SK-N-SH (cell line): ENCODE measurements around the gene ABLIM1. TPM values are rescaled to one million over a fixed set of nuclear protein-coding genes. Genes with fewer than 3 reads are reported as not detected.

ENCODE experiments used
- CTCF ChIA-PET: fragments of 300-600, 350-600 bp; formaldehyde crosslinking; extraction: SDS; loops from one replicate; lab custom pipeline; 2021; lab: Yijun Ruan, JAX
- POLR2A ChIA-PET: fragments of 350-600 bp; sonication (Branson Sonifier 250); formaldehyde crosslinking; extraction: SDS; loops from one replicate; lab custom pipeline; 2020; ENCODE audit warnings: antibody characterized with exemption, inconsistent platforms; lab: Yijun Ruan, JAX
- DNase-seq: peaks from one replicate; pipeline ENCODE4 v3.0.0; 2012
- H2AFZ ChIP-seq: fragments of 200-600 bp; sonication (generic); 2 replicates; pipeline ENCODE4 v1.8.1; 2016; ENCODE audit warnings: antibody characterized with exemption, mild to moderate bottlenecking, low read depth
- H3F3A ChIP-seq: fragments of 200-600 bp; sonication (generic); replicated peaks from 2 replicates; pipeline ENCODE3; 2016; ENCODE audit warnings: antibody characterized with exemption, mild to moderate bottlenecking; ENCODE audit not compliant: insufficient read depth
- H3K27ac ChIP-seq, 2 experiments: fragments of 200-500 bp in 1 of 2; fragments of 200-600 bp in 1 of 2; sonication (Bioruptor generic) in 1 of 2; sonication (generic), shearing (Covaris generic) in 1 of 2; 2 replicates each; pipeline versions ENCODE4 v1.5.1 to v1.6.1; 2014 to 2016; ENCODE audit warnings: low read depth in 2 of 2, inconsistent platforms in 1 of 2, low read length in 1 of 2, mild to moderate bottlenecking in 1 of 2, mixed read lengths in 1 of 2
- H3K27me3 ChIP-seq: fragments of 200-600 bp; sonication (generic), shearing (Covaris generic); 2 replicates; pipeline ENCODE4 v1.6.1; 2016; ENCODE audit warnings: mixed run types; ENCODE audit not compliant: insufficient read depth
- H3K36me3 ChIP-seq, 2 experiments: fragments of 200-500 bp in 1 of 2; fragments of 200-600 bp in 1 of 2; sonication (Bioruptor generic) in 1 of 2; sonication (generic) in 1 of 2; replicated peaks in 1 of 2; 2 replicates each; pipeline versions ENCODE3 to v1.5.1; 2014 to 2016; ENCODE audit warnings: low read length in 1 of 2, mild to moderate bottlenecking in 1 of 2; ENCODE audit not compliant: insufficient read depth in 2 of 2, control insufficient read depth in 1 of 2
- H3K4me1 ChIP-seq, 2 experiments: fragments of 200-500 bp in 1 of 2; fragments of 200-600 bp in 1 of 2; sonication (Bioruptor generic) in 1 of 2; sonication (generic), shearing (Covaris generic) in 1 of 2; 2 replicates each; pipeline versions ENCODE4 v1.5.1 to v1.6.1; 2014 to 2016; ENCODE audit warnings: low read depth in 1 of 2, low read length in 1 of 2, mixed run types in 1 of 2; ENCODE audit not compliant: insufficient read depth in 2 of 2, control insufficient read depth in 1 of 2
- H3K4me2 ChIP-seq: fragments of 200-600 bp; sonication (generic), shearing (Covaris generic); 2 replicates; pipeline ENCODE4 v1.6.1; 2017; ENCODE audit warnings: mixed run types
- H3K4me3 ChIP-seq, 2 experiments: fragments of 200-500 bp in 1 of 2; fragments of 200-600 bp in 1 of 2; sonication (Bioruptor generic) in 1 of 2; sonication (generic), shearing (Covaris generic) in 1 of 2; 2 replicates each; pipeline versions ENCODE4 v1.5.1 to v1.8.1; 2014 to 2016; ENCODE audit warnings: low read depth in 2 of 2, inconsistent platforms in 1 of 2, low read length in 1 of 2, mild to moderate bottlenecking in 1 of 2, mixed read lengths in 1 of 2, moderate library complexity in 1 of 2
- H3K79me2 ChIP-seq: fragments of 200-600 bp; sonication (generic); 2 replicates; pipeline ENCODE4 v1.8.1; 2017; ENCODE audit warnings: mild to moderate bottlenecking; ENCODE audit not compliant: insufficient read depth
- H3K9ac ChIP-seq: fragments of 200-600 bp; sonication (generic); 2 replicates; pipeline ENCODE4 v1.6.1; 2017; ENCODE audit warnings: mixed run types
- H3K9me2 ChIP-seq: fragments of 200-600 bp; sonication (generic); 2 replicates; pipeline ENCODE4 v1.6.1; 2017; ENCODE audit warnings: mixed run types
- H3K9me3 ChIP-seq: fragments of 200-600 bp; sonication (generic); 2 replicates; pipeline ENCODE4 v1.6.1; 2017; ENCODE audit warnings: mixed run types, mild to moderate bottlenecking, moderate library complexity
- H4K20me1 ChIP-seq: fragments of 200-600 bp; sonication (generic); 2 replicates; pipeline ENCODE4 v1.6.1; 2017; ENCODE audit warnings: mild to moderate bottlenecking, mixed run types; ENCODE audit not compliant: insufficient read depth
- CHD2 ChIP-seq: fragments of 150-350 bp; IDR thresholded peaks from 2 replicates; pipeline ENCODE4 v1.6.1; 2018; ENCODE audit warnings: low read length; ENCODE audit not compliant: partially characterized antibody
- EP300 ChIP-seq, 2 experiments: IDR thresholded peaks; 2 replicates each; pipeline versions ENCODE4 v1.4.0 to v1.6.1; 2012; ENCODE audit warnings: borderline replicate concordance in 1 of 2, low read depth in 1 of 2, low read length in 1 of 2
- FOSL2 ChIP-seq: IDR thresholded peaks from 2 replicates; pipeline ENCODE4 v1.4.0; 2012; ENCODE audit warnings: low read depth, mild to moderate bottlenecking, moderate library complexity, borderline replicate concordance
- GABPA ChIP-seq: IDR thresholded peaks from 2 replicates; pipeline ENCODE4 v1.4.0; 2012; ENCODE audit warnings: low read depth, mild to moderate bottlenecking
- JUND ChIP-seq: IDR thresholded peaks from 2 replicates; pipeline ENCODE4 v1.4.0; 2012
- MEF2A ChIP-seq: IDR thresholded peaks from 2 replicates; pipeline ENCODE4 v1.4.0; 2012; ENCODE audit warnings: low read depth, borderline replicate concordance
- MXI1 ChIP-seq: IDR thresholded peaks from 2 replicates; pipeline ENCODE4 v1.6.1; 2012; ENCODE audit warnings: mild to moderate bottlenecking, low read depth, low read length, improper control_type of control experiment
- NFIC ChIP-seq: IDR thresholded peaks from 2 replicates; pipeline ENCODE4 v1.4.0; 2012; ENCODE audit warnings: borderline replicate concordance
- NRF1 ChIP-seq: IDR thresholded peaks from 2 replicates; pipeline ENCODE4 v1.6.1; 2012; ENCODE audit warnings: low read depth, mild to moderate bottlenecking, low read length
- POLR2AphosphoS5 ChIP-seq: IDR thresholded peaks from 2 replicates; pipeline ENCODE4 v1.6.1; 2012; ENCODE audit warnings: low read depth, low read length
- RAD21 ChIP-seq: IDR thresholded peaks from 2 replicates; pipeline ENCODE4 v1.6.1; 2012; ENCODE audit warnings: mild to moderate bottlenecking, low read length
- RFX5 ChIP-seq: IDR thresholded peaks from 2 replicates; pipeline ENCODE4 v1.6.1; 2012; ENCODE audit warnings: mild to moderate bottlenecking, improper control_type of control experiment, low read length
- RXRA ChIP-seq: IDR thresholded peaks from 2 replicates; pipeline ENCODE4 v1.4.0; 2012; ENCODE audit warnings: low read depth, mild to moderate bottlenecking, borderline replicate concordance
- SIN3A ChIP-seq: IDR thresholded peaks from 2 replicates; pipeline ENCODE4 v1.6.1; 2012; ENCODE audit warnings: low read depth, mild to moderate bottlenecking, low read length, moderate library complexity, borderline replicate concordance
- SMC3 ChIP-seq: IDR thresholded peaks from 2 replicates; pipeline ENCODE4 v1.6.1; 2012; ENCODE audit warnings: low read depth, low read length, improper control_type of control experiment
- TAF1 ChIP-seq: IDR thresholded peaks from 2 replicates; pipeline ENCODE4 v1.6.1; 2012; ENCODE audit warnings: low read depth, mild to moderate bottlenecking, low read length, moderate library complexity, borderline replicate concordance
- TCF12 ChIP-seq: IDR thresholded peaks from 2 replicates; pipeline ENCODE4 v1.4.0; 2012
- TEAD4 ChIP-seq: IDR thresholded peaks from 2 replicates; pipeline ENCODE4 v1.4.0; 2012; ENCODE audit warnings: mild to moderate bottlenecking, borderline replicate concordance; ENCODE audit not compliant: insufficient read depth
- WGBS: methylation state at CpG from one replicate; pipeline ENCODE4 v1.1.6; 2017; ENCODE audit warnings: low lambda C conversion rate; 5-methylcytosine and 5-hydroxymethylcytosine counted together
- polyA plus RNA-seq, 3 experiments: library from polyadenylated mRNA; depleted of rRNA; stranded (reverse); fragments of >200 nt; gene quantifications; 2 replicates each; pipeline ENCODE4 v1.2.3, GENCODE V29; 2012
- TF ChIP-seq, protein P1 (sequence below): IDR thresholded peaks from 2 replicates; pipeline ENCODE4; 2012
- TF ChIP-seq, protein P2 (sequence below): fragments of 150-350 bp; IDR thresholded peaks from 2 replicates; pipeline ENCODE4 v1.6.1; 2016; ENCODE audit warnings: mild to moderate bottlenecking, low read depth, low read length
- TF ChIP-seq, protein P3 (sequence below): IDR thresholded peaks from 2 replicates; pipeline ENCODE4 v1.4.0; 2012; ENCODE audit warnings: low read depth, borderline replicate concordance

The ABLIM1 gene
- polyA plus RNA-seq, 1 of the 3 experiments (the other 2 are of a cell fraction) = 16.1 TPM

DNA sequence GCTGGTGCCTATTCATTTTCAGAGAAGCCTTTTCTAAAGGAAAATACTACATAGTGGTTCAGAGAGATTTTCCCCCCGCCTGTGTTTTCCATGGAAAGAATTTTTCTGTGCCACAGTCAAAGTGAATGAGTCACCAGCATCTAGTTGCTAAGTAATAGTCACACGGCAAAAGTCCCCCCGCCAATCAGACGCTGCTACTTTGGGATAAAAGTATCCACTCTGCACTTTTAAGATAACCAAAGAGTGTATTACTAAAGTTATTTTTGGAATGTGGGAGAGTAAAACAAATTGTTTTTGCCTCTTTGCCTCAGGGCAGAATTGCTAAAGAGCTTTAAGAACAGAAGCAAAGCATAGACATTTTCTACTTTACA is 23.5 kb downstream of the ABLIM1 start:
- Histone ChIP-seq H3F3A (peaks cover 38% of the 10 kb centered on the region), H3K27ac (peak overlapping the region; percentile 53 to 90; a peak in 3 of 4 replicates), H4K20me1 (no peaks in the 10 kb centered on the region), H3K36me3 (no peaks in the 10 kb centered on the region), H2AFZ (no peak overlapping the region), H3K79me2 (no peaks in the 10 kb centered on the region), H3K4me1 (peaks cover 19 to 24% of the 10 kb centered on the region in 2 experiments), H3K9me2 (no peaks in the 10 kb centered on the region), H3K27me3 (no peaks in the 10 kb centered on the region), H3K9me3 (no peaks in the 10 kb centered on the region), H3K9ac (peak overlapping the region; percentile 36; the same call in 1 of the 2 replicates), H3K4me3 (peak overlapping the region in 1 of 2 experiments; percentile 21; a peak in 1 of 4 replicates), H3K4me2 (peak overlapping the region; percentile 66)
- ChIA-PET CTCF (interaction anchor here (1.7 kb wide), 1 partner anchor 331 kb away, joined by 6 read pairs; no protein-coding TSS in a partner anchor), POLR2A (no interaction called here)
- TF ChIP-seq NFIC = peak; percentile 50
- peak; percentile 39; the same call in 1 of the 2 replicates for TF ChIP-seq POLR2AphosphoS5
- TF ChIP-seq TCF12 = peak; percentile 56
- TF ChIP-seq, protein P1, sequence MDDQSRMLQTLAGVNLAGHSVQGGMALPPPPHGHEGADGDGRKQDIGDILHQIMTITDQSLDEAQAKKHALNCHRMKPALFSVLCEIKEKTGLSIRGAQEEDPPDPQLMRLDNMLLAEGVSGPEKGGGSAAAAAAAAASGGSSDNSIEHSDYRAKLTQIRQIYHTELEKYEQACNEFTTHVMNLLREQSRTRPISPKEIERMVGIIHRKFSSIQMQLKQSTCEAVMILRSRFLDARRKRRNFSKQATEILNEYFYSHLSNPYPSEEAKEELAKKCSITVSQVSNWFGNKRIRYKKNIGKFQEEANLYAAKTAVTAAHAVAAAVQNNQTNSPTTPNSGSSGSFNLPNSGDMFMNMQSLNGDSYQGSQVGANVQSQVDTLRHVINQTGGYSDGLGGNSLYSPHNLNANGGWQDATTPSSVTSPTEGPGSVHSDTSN = peak; percentile 75
- no peak for TF ChIP-seq NRF1
- peak; percentile 66; the same call in 1 of the 2 replicates for TF ChIP-seq MEF2A
- no peak for TF ChIP-seq SIN3A
- TF ChIP-seq RAD21 = no peak
- TF ChIP-seq GABPA = no peak
- TF ChIP-seq FOSL2 = peak; percentile 91
- 0 out of 4 replicates have a peak, but pooled peaks of 1 of the 2 experiments have one; percentile 53 for TF ChIP-seq EP300 (IDR thresholded peaks at IDR 0.05; ENCODE audit: borderline replicate concordance in 1 of 2, low read depth in 1 of 2, low read length in 1 of 2)
- 0 out of 2 replicates have a peak, but pooled peaks have one; percentile 18 for TF ChIP-seq TEAD4
- TF ChIP-seq RXRA = no peak
- no peak for TF ChIP-seq SMC3
- TF ChIP-seq JUND = peak; percentile 82
- peak; percentile 24 for DNase-seq
- WGBS = 6% methylated on average over 4 of the region's 4 CpGs

DNA sequence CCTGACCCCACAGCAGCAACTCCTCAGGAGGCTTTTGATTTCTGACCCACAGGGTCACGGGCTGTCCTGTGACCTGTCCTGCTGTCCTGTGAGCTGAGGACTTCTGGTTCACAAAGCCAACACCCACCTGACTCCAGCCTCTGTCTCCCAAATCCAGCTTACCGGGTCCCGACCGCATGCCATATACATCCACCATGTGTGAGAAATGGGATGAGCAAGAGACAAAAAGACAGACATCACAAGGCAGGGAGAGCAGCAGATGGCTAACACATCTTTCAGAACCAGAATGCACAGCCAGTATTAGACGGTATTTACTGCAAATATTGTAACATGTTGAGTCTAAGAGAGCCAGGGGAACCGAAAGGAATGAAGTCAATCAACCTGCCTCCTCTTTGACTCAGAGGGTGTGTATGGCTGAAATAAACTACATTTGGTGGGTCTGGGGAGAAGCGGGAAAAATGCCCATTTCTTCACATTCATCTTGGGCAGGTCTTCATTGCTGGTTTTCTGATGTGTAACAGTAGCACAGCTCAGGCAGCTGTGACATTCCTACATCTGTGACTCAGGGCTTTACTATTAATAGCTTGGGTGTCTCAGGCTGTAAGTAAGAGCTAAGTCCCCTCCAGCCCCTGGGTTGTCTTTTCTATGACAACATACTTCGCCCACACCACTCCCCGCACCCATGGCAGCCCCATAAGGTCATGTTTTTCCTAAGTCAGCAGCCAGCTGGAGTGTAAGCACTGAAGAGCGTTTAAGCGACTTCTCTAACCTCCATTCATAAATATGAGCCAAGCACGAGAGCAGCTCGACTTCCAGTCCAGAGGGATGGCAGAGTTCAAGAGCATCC is 25.0 kb downstream of the ABLIM1 start:
- peaks cover 26% of the 10 kb centered on the region for H3F3A ChIP-seq
- no peaks in the 10 kb centered on the region for H3K9me3 ChIP-seq
- H4K20me1 ChIP-seq = no peaks in the 10 kb centered on the region
- peak overlapping the region; percentile 18; the same call in 1 of the 2 replicates for H3K9ac ChIP-seq
- WGBS = 45% methylated on average over 13 of the region's 13 CpGs
- H3K27me3 ChIP-seq = no peaks in the 10 kb centered on the region
- H3K4me2 ChIP-seq = peak overlapping the region; percentile 80; the same call in 1 of the 2 replicates
- peaks cover 15 to 19% of the 10 kb centered on the region in 2 experiments for H3K4me1 ChIP-seq
- H3K36me3 ChIP-seq = no peaks in the 10 kb centered on the region
- peak; percentile 23 for DNase-seq
- CTCF ChIA-PET = interaction anchor here (0.6 kb wide), 1 partner anchor 82 kb away, joined by 3 read pairs; no protein-coding TSS in a partner anchor
- peak overlapping the region; percentile 48 to 90; a peak in 3 of 4 replicates for H3K27ac ChIP-seq
- no peak overlapping the region for H2AFZ ChIP-seq
- no peaks in the 10 kb centered on the region for H3K79me2 ChIP-seq
- no peak overlapping the region for H3K4me3 ChIP-seq
- POLR2A ChIA-PET = no interaction called here
- H3K9me2 ChIP-seq = no peaks in the 10 kb centered on the region
- TF ChIP-seq FOSL2 (peak; percentile 80), NRF1 (no peak), RFX5 (no peak), TAF1 (no peak), POLR2AphosphoS5 (no peak), JUND (peak; percentile 68), RAD21 (no peak), MEF2A (peak; percentile 85), NFIC (peak; percentile 38; the same call in 1 of the 2 replicates), MXI1 (no peak), CHD2 (no peak), TCF12 (peak; percentile 77), SMC3 (no peak)
- TF ChIP-seq, protein P1 = peak; percentile 54
- TF ChIP-seq, protein P2, sequence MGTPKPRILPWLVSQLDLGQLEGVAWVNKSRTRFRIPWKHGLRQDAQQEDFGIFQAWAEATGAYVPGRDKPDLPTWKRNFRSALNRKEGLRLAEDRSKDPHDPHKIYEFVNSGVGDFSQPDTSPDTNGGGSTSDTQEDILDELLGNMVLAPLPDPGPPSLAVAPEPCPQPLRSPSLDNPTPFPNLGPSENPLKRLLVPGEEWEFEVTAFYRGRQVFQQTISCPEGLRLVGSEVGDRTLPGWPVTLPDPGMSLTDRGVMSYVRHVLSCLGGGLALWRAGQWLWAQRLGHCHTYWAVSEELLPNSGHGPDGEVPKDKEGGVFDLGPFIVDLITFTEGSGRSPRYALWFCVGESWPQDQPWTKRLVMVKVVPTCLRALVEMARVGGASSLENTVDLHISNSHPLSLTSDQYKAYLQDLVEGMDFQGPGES = no peak
- TF ChIP-seq, protein P3, sequence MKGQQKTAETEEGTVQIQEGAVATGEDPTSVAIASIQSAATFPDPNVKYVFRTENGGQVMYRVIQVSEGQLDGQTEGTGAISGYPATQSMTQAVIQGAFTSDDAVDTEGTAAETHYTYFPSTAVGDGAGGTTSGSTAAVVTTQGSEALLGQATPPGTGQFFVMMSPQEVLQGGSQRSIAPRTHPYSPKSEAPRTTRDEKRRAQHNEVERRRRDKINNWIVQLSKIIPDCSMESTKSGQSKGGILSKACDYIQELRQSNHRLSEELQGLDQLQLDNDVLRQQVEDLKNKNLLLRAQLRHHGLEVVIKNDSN = no peak
